HEK293 (cell line): ENCODE data around the gene COASY.

Experiments used
- ATF2 ChIP-seq: fragments of 450-650 bp; formaldehyde crosslinking; IDR thresholded peaks from 2 replicates; pipeline ENCODE4 v1.5.1; 2016; ENCODE audit warnings: missing biosample characterization, missing genetic modification characterization, low read depth
- BCL11A ChIP-seq: fragments of 450-650 bp; formaldehyde crosslinking; IDR thresholded peaks from 2 replicates; pipeline ENCODE4 v1.5.1; 2016; ENCODE audit warnings: low read depth, missing biosample characterization, missing genetic modification characterization
- BCL6B ChIP-seq: fragments of 450-650 bp; formaldehyde crosslinking; IDR thresholded peaks from 2 replicates; pipeline ENCODE4 v1.5.1; 2017; ENCODE audit warnings: missing biosample characterization, missing genetic modification characterization
- CTCF ChIP-seq: fragments of 450-650 bp; formaldehyde crosslinking; IDR thresholded peaks from 2 replicates; pipeline ENCODE4 v1.5.1; 2016; ENCODE audit warnings: missing biosample characterization, missing genetic modification characterization
- GLI4 ChIP-seq: fragments of 450-650 bp; formaldehyde crosslinking; IDR thresholded peaks from 2 replicates; pipeline ENCODE4 v1.5.1; 2016; ENCODE audit warnings: missing biosample characterization, missing genetic modification characterization
- KLF1 ChIP-seq: fragments of 450-650 bp; formaldehyde crosslinking; IDR thresholded peaks from 2 replicates; pipeline ENCODE4 v1.5.1; 2016; ENCODE audit warnings: missing biosample characterization, missing genetic modification characterization
- KLF17 ChIP-seq: fragments of 450-650 bp; formaldehyde crosslinking; IDR thresholded peaks from 2 replicates; pipeline ENCODE4 v1.5.1; 2016; ENCODE audit warnings: missing biosample characterization, missing genetic modification characterization
- PATZ1 ChIP-seq: fragments of 450-650 bp; formaldehyde crosslinking; IDR thresholded peaks from 2 replicates; pipeline ENCODE4 v1.5.1; 2016; ENCODE audit warnings: missing biosample characterization, missing genetic modification characterization
- REPIN1 ChIP-seq: fragments of 450-650 bp; formaldehyde crosslinking; IDR thresholded peaks from 2 replicates; pipeline ENCODE4 v1.5.1; 2017; ENCODE audit warnings: missing biosample characterization, missing genetic modification characterization, low read depth
- REST ChIP-seq: fragments of 450-650 bp; formaldehyde crosslinking; IDR thresholded peaks from 2 replicates; pipeline ENCODE4 v1.5.1; 2016; ENCODE audit warnings: missing biosample characterization, missing genetic modification characterization
- TCF7L2 ChIP-seq: IDR thresholded peaks from 2 replicates; pipeline ENCODE4 v1.6.1; 2011; ENCODE audit warnings: low read depth, mild to moderate bottlenecking, inconsistent platforms, low read length, moderate library complexity, borderline replicate concordance
- ZBTB17 ChIP-seq: fragments of 450-650 bp; formaldehyde crosslinking; IDR thresholded peaks from 2 replicates; pipeline ENCODE4 v1.5.1; 2016; ENCODE audit warnings: missing biosample characterization, missing genetic modification characterization
- ZBTB7A ChIP-seq: fragments of 450-650 bp; formaldehyde crosslinking; IDR thresholded peaks from 2 replicates; pipeline ENCODE4 v1.5.1; 2016; ENCODE audit warnings: low read depth, missing biosample characterization, missing genetic modification characterization
- ZFHX2 ChIP-seq: fragments of 450-650 bp; formaldehyde crosslinking; conservative IDR thresholded peaks from 2 replicates; pipeline ENCODE4 v1.5.1; 2016; ENCODE audit warnings: missing biosample characterization, missing genetic modification characterization
- ZNF10 ChIP-seq: fragments of 450-650 bp; formaldehyde crosslinking; IDR thresholded peaks from 2 replicates; pipeline ENCODE4 v1.5.1; 2017; ENCODE audit warnings: missing biosample characterization, missing genetic modification characterization
- ZNF114 ChIP-seq: fragments of 450-650 bp; formaldehyde crosslinking; IDR thresholded peaks from 2 replicates; pipeline ENCODE4 v1.5.0; 2017; ENCODE audit warnings: missing biosample characterization, missing genetic modification characterization
- ZNF140 ChIP-seq: fragments of 450-650 bp; formaldehyde crosslinking; IDR thresholded peaks from 2 replicates; pipeline ENCODE4 v1.5.1; 2016; ENCODE audit warnings: missing biosample characterization, missing genetic modification characterization
- ZNF174 ChIP-seq: fragments of 450-650 bp; formaldehyde crosslinking; IDR thresholded peaks from 2 replicates; pipeline ENCODE4 v1.5.0; 2017; ENCODE audit warnings: missing biosample characterization, mild to moderate bottlenecking, missing genetic modification characterization
- ZNF350 ChIP-seq: fragments of 450-650 bp; formaldehyde crosslinking; IDR thresholded peaks from 2 replicates; pipeline ENCODE4 v1.5.0; 2017; ENCODE audit warnings: missing biosample characterization, mild to moderate bottlenecking, missing genetic modification characterization
- ZNF366 ChIP-seq: fragments of 450-650 bp; formaldehyde crosslinking; conservative IDR thresholded peaks from 2 replicates; pipeline ENCODE4 v1.5.1; 2016; ENCODE audit warnings: missing biosample characterization, missing genetic modification characterization
- ZNF48 ChIP-seq: fragments of 450-650 bp; formaldehyde crosslinking; IDR thresholded peaks from 2 replicates; pipeline ENCODE4 v1.5.1; 2016; ENCODE audit warnings: missing biosample characterization, missing genetic modification characterization
- ZNF692 ChIP-seq: fragments of 450-650 bp; formaldehyde crosslinking; IDR thresholded peaks from 2 replicates; pipeline ENCODE4 v1.5.1; 2016; ENCODE audit warnings: missing biosample characterization, missing genetic modification characterization
- ZSCAN18 ChIP-seq: fragments of 450-650 bp; formaldehyde crosslinking; IDR thresholded peaks from 2 replicates; pipeline ENCODE4 v1.5.1; 2016; ENCODE audit warnings: missing biosample characterization, missing genetic modification characterization

Gene COASY

GRCh38 chr17:42518755-42519545 is 43.0 kb upstream of the COASY start (continued):
- TF ChIP-seq ZSCAN18 = no peak
- no peak for TF ChIP-seq PATZ1
- TF ChIP-seq BCL6B (tag by site-specific recombination) = no peak
- TF ChIP-seq ZNF366 = no peak
- no peak for TF ChIP-seq ZNF174 (tag by site-specific recombination)
- no peak for TF ChIP-seq ZFHX2 (tag by site-specific recombination)
- no peak for TF ChIP-seq ZBTB7A
- TF ChIP-seq REPIN1 (tag by site-specific recombination) = no peak
- no peak for TF ChIP-seq CTCF (tag by site-specific recombination)
- TF ChIP-seq TCF7L2 = no peak
- TF ChIP-seq GLI4 = no peak
- no peak for TF ChIP-seq ATF2
- TF ChIP-seq KLF1 = peak; percentile 96
- no peak for TF ChIP-seq ZNF10 (tag by site-specific recombination)
- TF ChIP-seq ZNF140 (tag by site-specific recombination) = no peak
- no peak for TF ChIP-seq ZNF350 (tag by site-specific recombination)
- no peak for TF ChIP-seq REST (tag by site-specific recombination)
- TF ChIP-seq ZBTB17 (tag by site-specific recombination) = no peak
- TF ChIP-seq ZNF48 (tag by site-specific recombination) = no peak
- TF ChIP-seq ZNF114 (tag by site-specific recombination) = no peak
- peak; percentile 86 for TF ChIP-seq ZNF692 (tag by site-specific recombination)
- no peak for TF ChIP-seq BCL11A (tag by site-specific recombination)
- peak; percentile 84 for TF ChIP-seq KLF17 (tag by site-specific recombination)
